Measurements from ENCODE around the gene MRC2. TPM values are rescaled to one million over a fixed set of nuclear protein-coding genes. Genes with fewer than 3 reads are reported as not detected.

The MRC2 gene
- total RNA-seq: 41.5 and 50.9 TPM in 2 replicates

GRCh38 chr17:62627219-62627903 lies at the start of gene MRC2:
TSS of gene MRC2 (plus strand) at chr17:62627670. CDS start at chr17:62627803, 133 bp downstream.

Other genes starting within 250 kb of the MRC2 start
- not detected in 2 replicates for gene EFCAB3, start 247.1 kb upstream of the MRC2 start, total RNA-seq
- 22.0 and 22.1 TPM in 2 replicates for gene METTL2A, start 203.8 kb upstream of the MRC2 start, total RNA-seq
- 16.2 and 20.1 TPM in 2 replicates for gene TLK2, start 148.8 kb upstream of the MRC2 start, total RNA-seq
- gene MARCHF10, start 180.6 kb downstream of the MRC2 start, total RNA-seq: not detected in 2 replicates

All from airway epithelial cell (primary cell).